ENCODE measurements around the gene RNF103. TPM values are rescaled to one million over a fixed set of nuclear protein-coding genes. Genes with fewer than 3 reads are reported as not detected.

The RNF103 gene
- total and polyA plus RNA-seq, 2 of the 13 experiments (the other 11 are each of a cell fraction or from before 2014, with no cell fraction given) = 19.8 to 21.1 TPM

DNA sequence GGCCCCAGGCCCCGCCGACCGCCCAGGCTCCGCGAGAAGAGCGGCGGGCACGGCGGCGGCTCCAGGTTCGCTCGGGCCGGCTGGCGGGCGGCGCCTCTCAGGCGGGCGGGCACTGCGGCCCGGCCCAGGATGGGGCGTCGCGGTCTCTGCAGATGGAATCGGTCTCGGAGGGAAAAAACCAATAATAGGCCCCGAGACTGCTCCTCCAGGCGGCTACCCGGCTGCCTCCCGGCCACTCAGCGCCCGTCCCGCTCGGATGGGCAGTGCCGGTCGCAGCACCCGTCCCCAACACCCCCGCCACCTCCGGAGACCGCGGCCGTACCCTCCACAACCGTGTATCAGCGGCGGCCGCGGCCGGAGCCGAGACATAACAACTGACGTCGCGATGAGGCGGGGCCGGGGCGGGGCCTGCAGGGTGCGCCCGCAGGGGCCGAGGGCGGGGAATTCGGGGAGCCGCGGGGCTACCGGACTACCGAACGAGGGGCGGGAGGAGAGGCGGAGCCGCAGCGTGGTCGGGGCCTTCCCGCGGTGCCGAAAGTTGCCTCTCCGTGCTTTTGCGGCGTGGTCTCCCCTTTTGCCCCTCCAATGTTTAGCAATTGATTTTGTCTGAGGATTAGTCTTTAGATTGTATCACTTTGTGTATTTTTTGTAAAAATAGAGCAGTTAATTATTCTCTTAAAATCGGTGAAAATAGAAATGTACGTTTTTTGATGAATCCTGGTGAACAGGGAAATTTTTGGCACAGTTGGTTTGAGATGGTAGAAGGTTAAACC, at the start of gene RNF103 (continued):
- TF ChIP-seq ZNF251 (CRISPR knock-in tag; IDR thresholded peaks at IDR 0.05) (no peak), NFE2L1 (CRISPR knock-in tag; IDR thresholded peaks at IDR 0.05; ENCODE audit: borderline replicate concordance) (no peak), MXI1 (IDR thresholded peaks at IDR 0.05; ENCODE audit: borderline replicate concordance, low read depth, low read length) (peak; percentile 77; the same call in 1 of the 3 replicates), ZNF274 (CRISPR knock-in tag; IDR thresholded peaks at IDR 0.05) (peak; percentile 83; the same call in 1 of the 2 replicates), AKAP8 (CRISPR knock-in tag; IDR thresholded peaks at IDR 0.05) (no peak), CEBPG (CRISPR knock-in tag; IDR thresholded peaks at IDR 0.05) (peak; percentile 17; the same call in 1 of the 2 replicates), ZNF343 (CRISPR knock-in tag; IDR thresholded peaks at IDR 0.05) (peak; percentile 92; the same call in 1 of the 2 replicates), ZSCAN9 (CRISPR knock-in tag; IDR thresholded peaks at IDR 0.05; ENCODE audit: borderline replicate concordance) (no peak; the same call in 1 of the 2 replicates), MTF2 (CRISPR knock-in tag; IDR thresholded peaks at IDR 0.05; ENCODE audit: borderline replicate concordance) (no peak), IRX3 (CRISPR knock-in tag; IDR thresholded peaks at IDR 0.05; ENCODE audit: borderline replicate concordance, low read depth) (no peak; the same call in 1 of the 2 replicates), FOXP1 (IDR thresholded peaks at IDR 0.05) (no peak), FOXP1 (CRISPR knock-in tag; IDR thresholded peaks at IDR 0.05) (peak; percentile 21; the same call in 1 of the 2 replicates), NR1H2 (CRISPR knock-in tag; IDR thresholded peaks at IDR 0.05; ENCODE audit: borderline replicate concordance, low read depth) (0 out of 2 replicates have a peak, but pooled peaks have one; percentile 34), HIVEP1 (CRISPR knock-in tag; IDR thresholded peaks at IDR 0.05) (peak; percentile 83), MATR3 (CRISPR knock-in tag; IDR thresholded peaks at IDR 0.05) (no peak), ZNF468 (CRISPR knock-in tag; IDR thresholded peaks at IDR 0.05) (peak; percentile 42; the same call in 1 of the 2 replicates), SMARCE1 (IDR thresholded peaks at IDR 0.05; ENCODE audit: borderline replicate concordance) (no peak), ARHGAP35 (CRISPR knock-in tag; IDR thresholded peaks at IDR 0.05; ENCODE audit: borderline replicate concordance) (peak; percentile 75; the same call in 1 of the 2 replicates)
- TF ChIP-seq, protein P1, sequence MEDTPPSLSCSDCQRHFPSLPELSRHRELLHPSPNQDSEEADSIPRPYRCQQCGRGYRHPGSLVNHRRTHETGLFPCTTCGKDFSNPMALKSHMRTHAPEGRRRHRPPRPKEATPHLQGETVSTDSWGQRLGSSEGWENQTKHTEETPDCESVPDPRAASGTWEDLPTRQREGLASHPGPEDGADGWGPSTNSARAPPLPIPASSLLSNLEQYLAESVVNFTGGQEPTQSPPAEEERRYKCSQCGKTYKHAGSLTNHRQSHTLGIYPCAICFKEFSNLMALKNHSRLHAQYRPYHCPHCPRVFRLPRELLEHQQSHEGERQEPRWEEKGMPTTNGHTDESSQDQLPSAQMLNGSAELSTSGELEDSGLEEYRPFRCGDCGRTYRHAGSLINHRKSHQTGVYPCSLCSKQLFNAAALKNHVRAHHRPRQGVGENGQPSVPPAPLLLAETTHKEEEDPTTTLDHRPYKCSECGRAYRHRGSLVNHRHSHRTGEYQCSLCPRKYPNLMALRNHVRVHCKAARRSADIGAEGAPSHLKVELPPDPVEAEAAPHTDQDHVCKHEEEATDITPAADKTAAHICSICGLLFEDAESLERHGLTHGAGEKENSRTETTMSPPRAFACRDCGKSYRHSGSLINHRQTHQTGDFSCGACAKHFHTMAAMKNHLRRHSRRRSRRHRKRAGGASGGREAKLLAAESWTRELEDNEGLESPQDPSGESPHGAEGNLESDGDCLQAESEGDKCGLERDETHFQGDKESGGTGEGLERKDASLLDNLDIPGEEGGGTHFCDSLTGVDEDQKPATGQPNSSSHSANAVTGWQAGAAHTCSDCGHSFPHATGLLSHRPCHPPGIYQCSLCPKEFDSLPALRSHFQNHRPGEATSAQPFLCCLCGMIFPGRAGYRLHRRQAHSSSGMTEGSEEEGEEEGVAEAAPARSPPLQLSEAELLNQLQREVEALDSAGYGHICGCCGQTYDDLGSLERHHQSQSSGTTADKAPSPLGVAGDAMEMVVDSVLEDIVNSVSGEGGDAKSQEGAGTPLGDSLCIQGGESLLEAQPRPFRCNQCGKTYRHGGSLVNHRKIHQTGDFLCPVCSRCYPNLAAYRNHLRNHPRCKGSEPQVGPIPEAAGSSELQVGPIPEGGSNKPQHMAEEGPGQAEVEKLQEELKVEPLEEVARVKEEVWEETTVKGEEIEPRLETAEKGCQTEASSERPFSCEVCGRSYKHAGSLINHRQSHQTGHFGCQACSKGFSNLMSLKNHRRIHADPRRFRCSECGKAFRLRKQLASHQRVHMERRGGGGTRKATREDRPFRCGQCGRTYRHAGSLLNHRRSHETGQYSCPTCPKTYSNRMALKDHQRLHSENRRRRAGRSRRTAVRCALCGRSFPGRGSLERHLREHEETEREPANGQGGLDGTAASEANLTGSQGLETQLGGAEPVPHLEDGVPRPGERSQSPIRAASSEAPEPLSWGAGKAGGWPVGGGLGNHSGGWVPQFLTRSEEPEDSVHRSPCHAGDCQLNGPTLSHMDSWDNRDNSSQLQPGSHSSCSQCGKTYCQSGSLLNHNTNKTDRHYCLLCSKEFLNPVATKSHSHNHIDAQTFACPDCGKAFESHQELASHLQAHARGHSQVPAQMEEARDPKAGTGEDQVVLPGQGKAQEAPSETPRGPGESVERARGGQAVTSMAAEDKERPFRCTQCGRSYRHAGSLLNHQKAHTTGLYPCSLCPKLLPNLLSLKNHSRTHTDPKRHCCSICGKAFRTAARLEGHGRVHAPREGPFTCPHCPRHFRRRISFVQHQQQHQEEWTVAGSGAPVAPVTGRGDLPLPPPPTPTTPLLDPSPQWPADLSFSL (CRISPR knock-in tag; IDR thresholded peaks at IDR 0.05) = no peak
- TF ChIP-seq, protein P2, sequence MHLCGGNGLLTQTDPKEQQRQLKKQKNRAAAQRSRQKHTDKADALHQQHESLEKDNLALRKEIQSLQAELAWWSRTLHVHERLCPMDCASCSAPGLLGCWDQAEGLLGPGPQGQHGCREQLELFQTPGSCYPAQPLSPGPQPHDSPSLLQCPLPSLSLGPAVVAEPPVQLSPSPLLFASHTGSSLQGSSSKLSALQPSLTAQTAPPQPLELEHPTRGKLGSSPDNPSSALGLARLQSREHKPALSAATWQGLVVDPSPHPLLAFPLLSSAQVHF (CRISPR knock-in tag; IDR thresholded peaks at IDR 0.05) = peak; percentile 72; the same call in 1 of the 2 replicates
- TF ChIP-seq, protein P3, sequence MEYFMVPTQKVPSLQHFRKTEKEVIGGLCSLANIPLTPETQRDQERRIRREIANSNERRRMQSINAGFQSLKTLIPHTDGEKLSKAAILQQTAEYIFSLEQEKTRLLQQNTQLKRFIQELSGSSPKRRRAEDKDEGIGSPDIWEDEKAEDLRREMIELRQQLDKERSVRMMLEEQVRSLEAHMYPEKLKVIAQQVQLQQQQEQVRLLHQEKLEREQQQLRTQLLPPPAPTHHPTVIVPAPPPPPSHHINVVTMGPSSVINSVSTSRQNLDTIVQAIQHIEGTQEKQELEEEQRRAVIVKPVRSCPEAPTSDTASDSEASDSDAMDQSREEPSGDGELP (IDR thresholded peaks at IDR 0.05; ENCODE audit: borderline replicate concordance, low read depth) = peak; percentile 54; the same call in 1 of the 2 replicates
- TF ChIP-seq, protein P4, sequence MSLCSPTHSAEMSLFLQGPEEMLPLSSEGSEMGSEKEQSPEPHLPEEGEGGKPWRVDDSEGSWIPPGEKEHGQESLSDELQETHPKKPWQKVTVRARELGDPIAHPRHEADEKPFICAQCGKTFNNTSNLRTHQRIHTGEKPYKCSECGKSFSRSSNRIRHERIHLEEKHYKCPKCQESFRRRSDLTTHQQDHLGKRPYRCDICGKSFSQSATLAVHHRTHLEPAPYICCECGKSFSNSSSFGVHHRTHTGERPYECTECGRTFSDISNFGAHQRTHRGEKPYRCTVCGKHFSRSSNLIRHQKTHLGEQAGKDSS (CRISPR knock-in tag; IDR thresholded peaks at IDR 0.05; ENCODE audit: borderline replicate concordance, low read depth) = peak; percentile 53; the same call in 1 of the 2 replicates

Measured in HepG2 (cell line).